Measurements from ENCODE around the gene SMYD3. TPM values are rescaled to one million over a fixed set of nuclear protein-coding genes. Genes with fewer than 3 reads are reported as not detected.

Gene SMYD3
- total and polyA plus RNA-seq, 2 of the 4 experiments (the other 2 are of a cell fraction), result 26.5 to 37.6 TPM

DNA sequence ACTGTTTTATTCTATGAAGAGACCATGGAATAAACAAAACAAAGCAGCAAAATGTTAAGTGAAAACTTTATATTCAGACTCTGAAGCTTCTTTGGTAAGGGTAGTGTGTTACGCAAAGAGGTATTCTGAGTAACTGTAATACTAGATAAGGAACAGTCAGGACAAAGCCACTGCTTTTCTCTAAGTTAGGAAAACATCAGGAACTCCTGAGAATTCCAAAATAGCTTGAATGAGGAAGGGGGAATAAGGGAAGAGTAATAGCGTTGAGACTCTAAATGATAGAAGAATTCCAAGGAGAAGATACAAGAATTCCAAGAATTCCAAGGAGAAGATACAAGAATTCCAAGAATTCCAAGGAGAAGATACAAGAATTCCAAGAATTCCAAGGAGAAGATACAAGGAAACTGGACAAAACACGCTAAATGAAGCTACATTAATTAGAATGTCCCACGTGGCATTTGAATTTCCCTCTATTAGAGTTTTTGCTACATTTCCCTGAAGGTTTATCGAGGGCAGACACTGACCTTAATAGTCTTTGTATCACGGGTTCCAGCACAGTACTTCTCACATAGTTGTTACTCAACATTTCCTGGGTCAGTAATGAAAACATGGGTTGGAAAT, 71.5 kb downstream of the SMYD3 start:
- DNase-seq (peak; percentile 35), ATAC-seq (ENCODE audit: low read depth) (peak; percentile 40)
- Histone ChIP-seq H2AFZ (replicated peaks; ENCODE audit: low read length, poor library complexity) (no peak overlapping the region), H3K14ac (replicated peaks; ENCODE audit: low read depth, low read length) (peak overlapping the region; percentile 60; the same call in 1 of the 2 replicates), H3K4me2 (ENCODE audit: low read depth, low read length) (no peak overlapping the region), H3K4me1 (ENCODE audit: control insufficient read depth, insufficient read depth, low read length) (peaks cover 3% of the 10 kb centered on the region; the same call in 1 of the 2 replicates), H2BK15ac (ENCODE audit: low read depth, low read length) (no peak overlapping the region), H3K18ac (ENCODE audit: low read depth, low read length) (no peak overlapping the region), H2BK5ac (ENCODE audit: low read depth, low read length, poor library complexity, severe bottlenecking) (peak overlapping the region; percentile 72), H2AK5ac (ENCODE audit: low read depth, low read length) (no peak overlapping the region), H3K4ac (ENCODE audit: low read depth, low read length) (peak overlapping the region; percentile 31; the same call in 1 of the 2 replicates), H3K4me3 (ENCODE audit: insufficient read depth, low read depth, low read length) (no peak overlapping the region), H3K27me3 (ENCODE audit: control insufficient read depth, insufficient read depth, low read length) (no peaks in the 10 kb centered on the region), H4K8ac (ENCODE audit: low read depth in 2 of 2, low read length in 2 of 2) (no peak overlapping the region), H4K20me1 (ENCODE audit: insufficient read depth, low read length) (no peaks in the 10 kb centered on the region), H3K56ac (ENCODE audit: extremely low read depth, insufficient read depth, low read length) (no peak overlapping the region; the same call in 1 of the 2 replicates), H3K9me1 (ENCODE audit: insufficient read depth, low read length) (no peaks in the 10 kb centered on the region), H4K5ac (ENCODE audit: low read depth, low read length) (no peak overlapping the region), H3K23ac (ENCODE audit: low read depth, low read length) (no peak overlapping the region), H3K36me3 (ENCODE audit: control insufficient read depth, insufficient read depth, low read length) (no peaks in the 10 kb centered on the region), H2AK9ac (replicated peaks; ENCODE audit: low read depth, low read length, poor library complexity) (no peak overlapping the region), H2BK20ac (ENCODE audit: low read depth, low read length) (peak overlapping the region; percentile 21; the same call in 1 of the 2 replicates), H3K9ac (ENCODE audit: low read depth, low read length) (no peak overlapping the region), H3K27ac (ENCODE audit: insufficient read depth, low read length) (no peak overlapping the region), H3K9me3 (ENCODE audit: control insufficient read depth, insufficient read depth, low read length) (no peaks in the 10 kb centered on the region), H4K91ac (ENCODE audit: insufficient read depth, low read depth, low read length) (no peak overlapping the region), H3K79me1 (ENCODE audit: low read depth in 1 of 2, low read length in 2 of 2) (peaks cover 2 to 6% of the 10 kb centered on the region in 2 experiments; a peak in 1 of 4 replicates), H2BK120ac (ENCODE audit: low read depth, low read length) (peak overlapping the region; percentile 44; the same call in 1 of the 2 replicates)
- in situ Hi-C loops (cut with MboI; ENCODE audit: low sequenced_read_pairs) (no loop called here), dilution Hi-C loops (cut with HindIII; ENCODE audit: low sequenced_read_pairs, unreplicated experiment) (no loop called here), intact Hi-C loops (cut with micrococcal nuclease) (no loop called here)
- ChIA-PET CTCF (interaction anchor here (1.1 kb wide), 1 partner anchor 15 kb away, joined by 3 read pairs; no protein-coding TSS in a partner anchor), POLR2A (ENCODE audit: unreplicated experiment) (no interaction called here)
- no CpG with 5 or more reads among the region's 6 CpGs for WGBS, 2 experiments (ENCODE audit: extremely low coverage in 2 of 2, insufficient read length in 1 of 2)
- no TSS peak for BruUV-seq (replicated peaks)
- TF ChIP-seq FOS (IDR thresholded peaks at IDR 0.05; ENCODE audit: low read depth, low read length), result no peak
- no peak for TF ChIP-seq NFE2L2 (IDR thresholded peaks at IDR 0.05; ENCODE audit: low read depth, low read length)
- TF ChIP-seq CEBPB (IDR thresholded peaks at IDR 0.05; ENCODE audit: low read depth, low read length), result 0 out of 2 replicates have a peak, but pooled peaks have one; percentile 54
